Stimulated activated CD4-positive, alpha-beta T cell treated with anti-CD3 and anti-CD28 coated beads, Interleukin-1b, Interleukin-23, amount 100 ng/mL, for 4 hours (primary cell): ENCODE measurements around the gene IDE.
"Not testable (repeated sequence)": the region's sequence is repeated elsewhere in the genome, so short reads cannot be mapped to it uniquely, and the experiment has no call there.

Source experiments
- DNase-seq, 2 donors: peaks; one replicate each; pipeline ENCODE4 v3.0.0-alpha.2; 2020; ENCODE audit warnings: low read depth in 2 of 2

The IDE gene

DNA sequence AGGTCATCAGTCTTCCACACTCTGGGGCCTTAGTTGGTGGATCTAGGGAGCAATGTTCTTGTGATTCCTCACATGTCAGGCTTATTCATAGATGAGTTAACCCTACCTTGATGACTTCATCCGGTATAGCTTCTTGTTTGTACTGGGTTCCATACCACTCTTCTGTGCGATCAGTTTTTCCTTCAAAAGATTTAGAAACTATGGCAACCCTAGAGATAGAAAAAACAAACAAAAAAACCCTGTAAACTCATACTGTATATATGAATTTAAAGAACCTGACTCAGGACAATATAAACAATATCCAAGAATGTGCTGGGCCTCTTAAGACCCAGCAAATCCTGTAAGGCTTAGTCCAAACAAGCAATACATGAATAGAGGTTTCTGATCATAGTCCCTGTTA, 83.5 kb downstream of the IDE start:
- no peak for DNase-seq

DNA sequence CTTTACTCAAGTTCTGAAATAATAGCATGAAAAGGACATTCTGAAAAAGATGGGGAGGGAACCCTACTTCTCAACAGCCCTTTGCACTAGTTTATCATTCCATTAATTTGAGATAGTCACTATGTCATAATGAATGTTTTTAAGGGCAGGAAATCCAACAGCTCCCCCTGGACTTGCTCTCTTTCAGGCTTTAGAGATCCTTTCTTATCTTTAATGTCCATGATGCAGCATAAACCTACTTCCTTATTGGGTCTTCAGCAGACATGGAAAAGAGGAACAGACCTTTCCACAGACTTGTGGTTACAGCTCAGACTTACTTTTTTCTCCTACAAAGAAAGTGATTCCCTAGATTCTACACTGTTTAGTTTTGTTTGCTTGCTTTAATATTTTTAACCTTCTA, 87.3 kb downstream of the IDE start:
- no peak for DNase-seq

DNA sequence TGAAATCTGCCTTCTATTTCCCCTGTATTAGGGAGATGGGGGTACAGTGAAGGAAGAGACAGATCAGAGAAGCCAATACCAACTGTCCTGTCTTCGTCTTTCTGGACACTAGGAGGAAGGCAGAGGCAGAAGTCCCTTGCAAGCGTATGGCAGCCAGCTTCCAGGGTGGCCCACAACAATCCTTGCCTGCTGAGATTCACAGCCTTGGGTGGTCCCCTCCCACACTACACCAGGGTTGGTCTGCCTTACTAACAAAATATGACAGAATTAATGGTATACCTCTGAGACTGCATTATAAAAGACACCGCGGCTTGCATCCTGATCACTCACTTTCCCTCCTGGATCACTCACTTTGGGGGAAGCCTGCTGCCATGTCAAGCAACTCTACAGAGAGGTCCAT, 90.4 kb downstream of the IDE start:
- no peak for DNase-seq

DNA sequence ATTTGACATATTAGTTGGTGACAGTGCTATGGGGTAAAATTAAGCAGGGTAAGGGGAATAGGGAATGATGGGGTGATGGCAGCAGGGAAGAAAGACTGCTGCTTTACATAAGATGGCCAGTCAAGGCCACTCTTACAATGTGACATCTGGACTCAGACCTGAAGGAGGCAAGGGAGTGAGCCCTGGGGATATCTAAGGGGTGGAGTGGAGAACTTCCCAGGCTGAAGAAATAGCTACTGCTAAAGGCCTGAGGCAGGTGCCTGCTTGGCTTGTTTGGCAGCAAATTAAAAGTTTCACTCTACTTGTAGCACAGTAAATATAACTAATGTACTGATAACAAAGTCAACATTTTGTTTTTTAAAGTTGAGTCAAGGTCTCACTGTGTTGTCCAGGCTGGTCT, 93.5 kb downstream of the IDE start:
- no peak for DNase-seq

DNA sequence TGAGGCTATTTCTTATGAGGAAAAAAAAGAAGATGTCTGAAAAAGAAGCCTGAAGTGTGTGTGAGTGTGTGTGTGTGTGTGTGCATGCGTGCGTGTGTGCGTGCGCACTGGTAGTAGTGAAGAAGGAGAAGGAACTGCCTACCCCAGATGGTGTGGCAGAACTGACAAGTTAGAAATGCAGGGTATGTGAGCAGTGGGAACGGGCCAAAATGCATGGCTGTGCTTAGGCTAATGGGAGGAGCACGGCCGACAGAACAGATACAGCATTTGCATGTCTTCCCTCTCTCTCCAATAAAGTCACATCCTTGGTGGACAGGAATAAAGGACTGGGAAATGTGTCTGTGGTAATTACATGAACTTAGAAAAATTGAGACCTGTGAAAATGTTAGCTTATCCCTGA, 94.3 kb downstream of the IDE start:
- no peak for DNase-seq

DNA sequence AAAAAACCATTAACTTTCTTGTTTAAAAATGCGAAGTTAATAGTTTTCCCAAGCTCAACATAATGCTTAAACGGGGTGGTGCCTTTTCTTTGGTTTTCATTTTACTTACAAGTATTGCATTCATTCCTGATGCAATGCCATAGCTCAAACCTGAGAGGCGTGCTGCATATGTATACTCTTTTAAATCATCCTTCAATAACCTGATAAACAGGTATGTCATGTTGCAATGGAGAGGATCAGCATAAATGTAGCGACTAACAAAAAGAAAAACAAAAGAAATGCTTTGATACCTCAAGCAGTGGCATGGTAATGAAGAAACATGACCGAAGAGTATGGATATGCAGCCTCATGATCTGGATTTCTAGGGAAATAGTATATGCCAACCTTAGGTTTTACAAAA, 95.4 kb downstream of the IDE start:
- no peak for DNase-seq

DNA sequence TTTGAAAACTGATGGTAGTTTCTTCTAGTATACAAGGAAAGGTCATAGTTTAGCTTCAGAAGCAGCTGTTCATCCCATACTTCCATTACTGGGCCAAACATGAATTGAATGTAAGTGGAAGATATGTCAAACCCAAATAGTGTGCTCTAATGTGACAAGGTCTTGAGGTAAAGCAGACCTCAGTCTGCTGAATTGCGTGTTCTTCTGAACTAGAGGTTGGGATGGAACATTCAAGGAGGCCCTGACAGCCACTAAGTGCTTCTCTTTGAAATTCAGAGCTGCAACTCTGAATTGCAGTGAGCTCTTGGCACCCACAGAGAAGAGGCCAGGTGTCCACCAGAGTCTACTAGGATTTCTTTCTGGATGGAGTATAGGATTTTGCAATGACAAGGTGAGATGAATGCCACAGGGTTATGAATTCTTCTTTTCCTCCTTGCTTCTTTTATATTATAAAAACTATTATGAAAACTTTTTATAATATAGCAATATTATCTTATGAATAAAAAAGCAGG, 98.5 kb downstream of the IDE start:
- DNase-seq, result no peak

DNA sequence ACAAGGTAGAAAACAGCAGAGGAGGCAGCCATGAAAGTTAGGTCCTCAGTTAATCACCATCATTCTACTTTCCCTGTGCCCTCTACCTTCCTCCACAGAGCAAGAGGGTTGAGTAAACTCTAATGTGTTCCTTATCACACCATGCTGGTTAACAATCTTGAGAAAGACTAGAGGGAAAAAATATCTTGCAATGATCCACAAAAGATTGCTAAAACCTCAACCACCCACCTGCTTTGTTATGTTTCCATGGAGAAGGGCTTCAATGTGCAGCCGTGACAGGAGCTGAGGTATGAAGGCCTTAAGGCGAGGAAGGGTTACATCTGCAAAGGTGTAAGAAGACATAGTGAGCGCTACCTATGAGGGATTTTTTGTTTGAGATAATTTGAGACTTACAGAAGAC, 103.9 kb downstream of the IDE start:
- no peak for DNase-seq

DNA sequence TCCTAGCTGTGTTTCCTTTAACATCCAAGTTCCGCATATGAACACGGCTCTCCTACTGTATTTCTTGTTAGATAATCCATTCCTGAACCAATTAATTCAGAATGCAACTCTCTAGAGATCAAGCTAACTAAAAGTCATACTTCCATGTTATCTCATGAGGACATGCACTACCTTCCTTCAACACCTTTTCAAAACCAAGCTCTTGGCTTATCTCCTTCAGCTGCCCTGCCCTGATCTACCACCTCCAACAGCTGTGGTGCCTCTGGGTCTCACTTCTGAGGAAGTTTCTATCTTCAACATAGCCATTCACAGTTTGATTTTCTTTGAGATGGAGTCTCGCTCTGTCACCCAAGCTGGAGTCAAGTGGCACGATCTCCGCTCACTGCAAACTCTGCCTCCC, 109.5 kb downstream of the IDE start:
- no peak for DNase-seq

DNA sequence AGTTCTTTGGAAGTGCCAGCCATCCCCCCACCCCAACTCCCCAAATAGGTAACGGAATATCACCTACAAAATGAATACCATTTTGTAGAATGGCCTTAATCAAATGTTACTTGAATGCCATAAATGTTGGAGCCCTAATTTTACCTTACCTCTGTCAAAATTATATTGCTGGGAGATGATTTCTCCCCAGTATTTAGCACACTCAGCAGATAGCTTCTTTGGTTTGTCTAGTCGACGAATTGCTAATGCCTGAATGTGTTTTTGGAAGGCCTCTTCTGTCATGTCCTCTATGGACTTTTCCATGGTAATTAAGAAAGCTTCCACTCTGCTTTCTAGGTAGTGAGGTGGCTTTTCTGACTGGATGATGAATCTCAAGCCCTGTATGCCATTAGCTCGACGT, 110.3 kb downstream of the IDE start:
- DNase-seq, result no peak

DNA sequence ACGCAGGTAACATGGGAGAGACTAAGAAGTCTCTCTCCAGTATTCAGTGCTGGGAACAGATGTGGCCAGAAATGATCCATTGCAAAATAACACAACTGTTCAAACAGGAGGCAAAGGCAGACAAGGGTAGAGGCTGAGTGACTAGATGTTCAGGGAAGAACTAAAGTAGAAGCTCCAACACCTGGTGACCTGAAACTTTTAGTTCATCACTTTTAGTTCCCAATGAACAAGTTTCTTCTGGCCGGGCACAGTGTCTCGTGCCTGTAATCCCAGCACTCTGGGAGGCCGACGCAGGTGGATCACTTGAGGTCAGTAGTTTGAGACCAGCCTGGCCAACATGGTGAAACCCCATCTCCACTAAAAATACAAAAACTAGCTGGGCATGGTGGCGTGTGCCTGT, 118.9 kb downstream of the IDE start:
- DNase-seq, result not testable (repeated sequence)

DNA sequence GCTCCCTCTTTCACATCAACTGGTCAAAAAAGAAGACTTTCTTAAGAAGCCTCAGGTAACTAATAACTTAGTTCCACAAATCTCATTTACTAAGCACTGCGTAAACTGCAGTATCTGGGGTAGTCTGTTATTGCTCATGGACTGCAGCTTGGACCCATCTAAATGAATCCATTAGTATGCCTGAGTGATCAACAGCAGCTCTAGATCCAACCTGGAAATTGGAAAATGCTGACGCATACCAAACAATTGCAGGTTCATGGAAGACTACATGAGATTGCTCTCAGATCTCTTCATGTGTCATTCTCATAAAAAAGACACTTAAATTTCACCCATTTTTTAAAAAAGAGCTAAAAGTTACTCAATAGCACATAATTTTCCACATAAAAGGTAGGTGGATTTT, 121.6 kb downstream of the IDE start:
- DNase-seq, result no peak

DNA sequence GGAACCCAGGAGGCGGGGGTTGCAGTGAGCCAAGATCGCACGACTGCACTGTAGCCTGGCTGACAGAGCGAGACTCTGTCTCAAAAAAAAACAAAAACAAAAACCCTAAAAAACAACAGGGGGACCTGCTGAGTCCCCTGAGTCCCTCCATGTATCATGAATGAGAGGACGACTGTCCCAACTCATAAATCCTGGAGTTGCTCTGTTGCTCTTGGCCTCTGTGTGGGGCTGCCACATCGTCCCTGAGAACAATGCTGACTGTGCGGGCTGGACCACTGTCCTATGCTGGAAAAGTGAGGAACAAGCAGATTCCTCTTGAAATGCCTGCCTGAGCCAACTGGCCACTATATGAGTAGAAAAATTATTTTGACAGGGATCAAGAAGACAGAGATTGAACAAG, 122.5 kb downstream of the IDE start:
- no peak for DNase-seq

DNA sequence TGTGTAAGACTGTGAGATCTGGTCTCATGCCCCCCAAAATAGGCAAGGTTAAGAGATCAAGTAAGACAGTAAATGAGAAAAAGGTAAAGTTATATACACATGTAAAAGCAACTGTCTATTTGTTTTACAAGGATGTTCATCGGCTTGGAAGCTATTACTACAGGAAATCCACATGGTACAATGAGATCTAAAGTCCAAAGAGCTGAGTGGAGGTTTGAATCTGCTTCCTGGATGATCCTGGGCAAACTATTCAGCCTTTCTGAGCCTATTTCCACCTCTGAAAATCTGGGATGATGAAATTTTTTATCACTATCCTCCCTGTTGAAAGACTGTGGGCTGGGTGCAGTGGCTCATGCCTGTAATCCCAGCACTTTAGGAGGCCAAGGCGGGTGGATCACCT, 123.0 kb downstream of the IDE start:
- no peak for DNase-seq

DNA sequence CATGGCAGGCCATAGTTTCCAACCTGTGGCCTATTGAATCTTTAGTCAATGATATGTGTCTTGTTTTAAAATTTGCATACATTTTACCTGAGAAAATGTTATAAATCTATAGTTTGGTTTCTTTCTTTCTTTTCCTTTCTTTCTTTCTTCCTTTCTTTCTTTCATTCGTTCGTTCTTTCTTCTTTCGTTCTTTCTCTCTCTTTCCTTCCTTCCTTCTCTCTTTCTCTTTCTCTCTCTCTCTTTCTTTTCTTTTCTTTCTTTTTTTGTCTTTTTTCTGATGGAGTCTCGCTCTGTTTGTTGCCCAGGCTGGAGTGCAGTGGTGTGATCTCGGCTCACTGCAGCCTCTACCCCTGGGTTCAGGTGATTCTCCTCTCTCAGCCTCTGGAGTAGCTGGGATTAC, 133.3 kb downstream of the IDE start:
- no peak for DNase-seq

DNA sequence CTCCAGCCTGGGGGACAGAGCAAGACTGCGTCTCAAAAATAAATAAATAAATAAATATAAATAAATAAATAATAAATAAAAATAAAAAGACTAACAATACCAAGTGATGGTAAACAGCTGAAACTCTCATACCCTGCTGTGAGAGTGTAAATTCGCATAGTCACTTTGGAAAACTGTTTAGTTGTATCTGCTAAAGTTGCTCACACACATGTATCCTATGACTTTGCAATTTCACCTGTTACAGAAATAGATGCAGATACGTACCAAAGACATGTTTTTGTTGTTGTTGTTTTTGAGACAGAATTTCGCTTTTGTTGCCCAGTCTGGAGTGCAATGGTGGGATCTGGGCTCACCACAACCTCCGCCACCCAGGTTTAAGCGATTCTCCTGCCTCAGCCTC, 135.7 kb downstream of the IDE start:
- no peak for DNase-seq

DNA sequence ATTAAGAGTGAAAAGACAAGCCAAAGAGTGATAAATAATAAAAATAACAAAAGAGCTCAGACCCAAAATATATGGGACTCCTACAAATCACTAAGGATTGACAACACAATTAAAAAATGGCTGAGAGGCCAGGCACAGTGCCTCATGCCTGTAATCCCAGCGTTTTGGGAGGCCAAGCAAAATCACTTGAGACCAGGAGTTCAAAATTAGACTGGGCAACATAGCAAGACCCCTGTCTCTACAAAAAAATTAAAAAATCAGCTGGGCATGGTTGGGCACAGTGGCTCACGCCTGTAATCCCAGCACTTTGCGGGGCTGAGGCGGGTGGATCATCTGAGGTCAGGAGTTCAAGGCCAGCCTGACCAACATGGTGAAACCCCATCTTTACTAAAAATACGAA, 137.3 kb downstream of the IDE start:
- no peak for DNase-seq

DNA sequence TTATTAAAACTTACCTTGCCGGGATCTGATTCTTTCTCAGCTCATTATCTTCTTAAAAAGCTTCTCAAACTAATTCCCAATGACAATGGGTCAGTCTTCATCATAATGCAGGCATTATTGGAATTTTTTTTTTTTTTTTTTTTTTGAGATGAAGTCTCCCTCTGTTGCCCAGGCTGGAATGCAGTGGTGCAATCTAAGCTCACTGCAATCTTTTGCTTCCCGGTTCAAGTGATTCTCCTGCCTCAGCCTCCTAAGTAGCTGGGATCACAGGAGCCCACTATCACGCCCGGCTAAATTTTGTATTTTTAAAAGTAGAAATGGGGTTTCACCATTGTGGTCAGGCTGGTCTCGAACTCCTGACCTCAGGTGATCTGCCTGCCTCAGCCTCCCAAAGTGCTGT, 137.8 kb downstream of the IDE start:
- DNase-seq, result not testable (repeated sequence)

DNA sequence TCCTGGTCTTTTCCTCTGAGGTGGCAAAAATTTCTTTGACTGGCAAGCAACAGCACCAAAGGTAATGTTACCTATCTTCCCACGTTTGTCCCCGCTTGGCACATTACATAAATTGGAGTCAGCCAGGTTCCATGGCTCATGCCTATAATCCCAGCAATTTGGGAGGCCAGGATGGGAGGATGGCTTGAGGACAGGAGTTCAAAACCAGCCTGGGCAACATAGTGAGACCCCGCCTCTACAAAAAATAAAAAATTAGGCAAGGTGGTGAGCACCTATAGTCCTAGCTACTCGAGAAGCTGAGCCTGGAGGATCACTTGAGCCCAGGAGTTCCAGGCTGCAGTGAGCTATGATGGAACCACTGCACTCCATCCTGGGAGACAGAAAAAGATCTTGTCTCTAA, 139.5 kb downstream of the IDE start:
- DNase-seq, result no peak

DNA sequence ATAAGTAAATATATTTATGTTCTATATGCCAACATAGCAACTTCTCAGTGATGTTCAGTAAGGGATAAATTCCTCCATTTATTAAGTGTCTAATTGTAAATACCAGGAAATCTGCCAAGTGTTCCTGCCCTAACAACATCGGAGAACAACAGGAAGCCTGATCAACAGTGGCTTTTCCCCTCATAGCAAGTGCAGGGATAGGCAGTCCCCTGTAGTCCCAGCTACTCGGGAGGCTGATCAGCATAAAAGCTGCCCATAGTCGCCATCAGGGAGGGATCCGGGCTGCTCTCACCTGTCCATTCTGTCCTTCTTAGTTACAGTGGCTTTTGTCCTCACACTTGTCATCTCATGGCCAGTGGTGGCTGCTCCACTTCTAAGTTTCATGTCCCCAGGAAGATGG, 141.3 kb downstream of the IDE start:
- DNase-seq, result no peak

DNA sequence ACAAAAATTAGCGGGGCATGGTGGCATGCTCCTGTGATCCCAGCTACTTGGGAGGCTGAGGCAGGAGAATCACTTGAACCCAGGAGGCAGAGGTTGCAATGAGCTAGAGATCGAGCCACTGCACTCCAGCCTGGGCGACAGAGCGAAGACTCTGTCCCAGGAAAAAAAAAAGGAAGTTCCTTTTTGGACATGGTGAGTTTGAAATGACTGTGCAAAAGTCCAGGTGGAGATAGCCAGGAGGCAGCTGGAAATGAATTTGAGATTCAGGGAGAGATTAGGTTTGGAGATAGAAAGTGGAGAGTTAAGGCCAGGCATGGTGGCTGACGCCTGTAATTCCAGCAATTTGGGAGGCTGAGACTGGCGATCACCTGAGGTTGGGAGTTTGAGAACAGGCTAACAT, 143.8 kb downstream of the IDE start:
- no peak for DNase-seq

DNA sequence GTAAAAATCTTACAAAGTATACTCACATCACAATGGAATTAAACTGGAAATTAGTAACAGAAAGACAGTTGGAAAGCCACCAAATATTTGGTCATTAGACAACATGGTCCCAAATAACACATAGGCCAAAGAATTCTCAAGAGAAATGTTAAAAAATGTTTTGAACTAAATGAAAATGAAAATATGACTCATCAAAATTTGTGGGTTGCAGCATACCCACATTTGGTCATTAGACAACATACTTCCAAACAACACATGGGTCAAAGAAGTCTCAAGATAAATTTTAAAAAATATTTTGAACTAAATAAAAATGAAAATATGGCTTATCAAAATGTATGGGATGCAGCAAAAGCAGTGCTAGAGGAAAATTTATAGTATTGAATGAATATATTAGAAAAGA, 152.3 kb downstream of the IDE start:
- no peak for DNase-seq

DNA sequence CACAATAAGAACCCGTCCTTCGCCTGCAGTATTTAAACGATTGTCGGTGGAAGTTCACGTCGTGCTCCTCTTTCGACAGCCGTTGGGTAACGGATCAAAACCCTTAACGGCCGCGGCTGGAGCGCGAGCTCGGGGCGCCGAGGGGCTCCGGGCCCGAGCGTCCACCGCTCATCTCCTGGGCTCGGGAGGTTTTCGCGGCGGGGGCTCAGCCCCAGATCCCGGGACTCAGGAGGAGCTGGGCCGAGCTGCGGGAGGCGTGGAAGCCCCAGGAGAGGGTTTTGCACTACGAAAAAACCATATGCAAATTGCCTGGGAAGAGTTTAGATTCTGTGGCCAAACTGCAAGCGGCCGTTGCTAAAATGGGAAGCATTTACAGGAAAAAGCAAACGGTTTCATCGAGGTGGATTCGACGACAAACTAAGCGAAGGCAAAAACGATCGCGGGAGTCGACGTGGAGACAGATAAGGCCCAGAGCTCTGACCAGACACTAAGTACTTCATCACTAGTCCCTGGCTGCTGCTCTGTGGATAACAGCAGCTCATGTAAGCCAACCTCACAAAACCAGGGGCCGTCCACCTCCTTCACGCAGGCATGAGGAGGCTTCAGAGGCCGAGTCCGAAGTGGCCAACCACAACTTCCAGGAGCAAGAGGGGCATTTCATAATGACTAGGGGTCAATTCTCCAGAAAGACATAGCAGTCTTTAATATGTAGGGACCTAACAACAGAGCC, 153.2 kb downstream of the IDE start:
- no peak for DNase-seq
